OCI-LY3 (cell line): Measurements from ENCODE around the gene OPHN1.

Experiments used
- EZH2phosphoT487 ChIP-seq: fragments of 200-600 bp; shearing (Covaris generic); IDR thresholded peaks from 2 replicates; pipeline ENCODE4 v1.6.1; 2018; ENCODE audit warnings: antibody characterized with exemption, mixed run types, low read depth
- TF ChIP-seq, protein P1 (sequence below): fragments of 200-600, 300-600 bp; sonication (generic); IDR thresholded peaks from 2 replicates; pipeline ENCODE4 v1.5.1; 2014; ENCODE audit warnings: antibody characterized with exemption, low read length, low read depth

DNA sequence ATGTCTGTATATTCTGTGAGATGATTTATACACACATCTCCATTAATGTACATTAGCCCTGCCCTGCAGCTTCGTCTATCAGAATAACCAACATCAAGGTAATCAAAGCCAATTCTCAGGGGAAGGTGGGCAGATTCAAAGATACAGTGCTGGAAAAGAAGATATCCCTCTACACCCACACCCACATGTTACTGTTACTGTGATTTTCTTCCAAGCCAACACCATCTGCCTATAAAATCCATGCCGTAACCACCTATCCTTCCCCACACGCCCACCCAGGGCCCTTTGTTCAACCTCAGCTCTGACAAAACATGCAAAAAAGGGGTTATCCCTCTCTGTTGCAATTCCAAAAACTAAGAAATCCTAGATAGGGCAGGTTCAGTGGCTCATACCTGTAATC is 20.0 kb downstream of the OPHN1 start:
- TF ChIP-seq, protein P1, sequence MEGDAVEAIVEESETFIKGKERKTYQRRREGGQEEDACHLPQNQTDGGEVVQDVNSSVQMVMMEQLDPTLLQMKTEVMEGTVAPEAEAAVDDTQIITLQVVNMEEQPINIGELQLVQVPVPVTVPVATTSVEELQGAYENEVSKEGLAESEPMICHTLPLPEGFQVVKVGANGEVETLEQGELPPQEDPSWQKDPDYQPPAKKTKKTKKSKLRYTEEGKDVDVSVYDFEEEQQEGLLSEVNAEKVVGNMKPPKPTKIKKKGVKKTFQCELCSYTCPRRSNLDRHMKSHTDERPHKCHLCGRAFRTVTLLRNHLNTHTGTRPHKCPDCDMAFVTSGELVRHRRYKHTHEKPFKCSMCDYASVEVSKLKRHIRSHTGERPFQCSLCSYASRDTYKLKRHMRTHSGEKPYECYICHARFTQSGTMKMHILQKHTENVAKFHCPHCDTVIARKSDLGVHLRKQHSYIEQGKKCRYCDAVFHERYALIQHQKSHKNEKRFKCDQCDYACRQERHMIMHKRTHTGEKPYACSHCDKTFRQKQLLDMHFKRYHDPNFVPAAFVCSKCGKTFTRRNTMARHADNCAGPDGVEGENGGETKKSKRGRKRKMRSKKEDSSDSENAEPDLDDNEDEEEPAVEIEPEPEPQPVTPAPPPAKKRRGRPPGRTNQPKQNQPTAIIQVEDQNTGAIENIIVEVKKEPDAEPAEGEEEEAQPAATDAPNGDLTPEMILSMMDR, result no peak
- no peak for TF ChIP-seq EZH2phosphoT487
